ENCODE data around the gene MARK4.
"Not testable (repeated sequence)": the region's sequence is repeated elsewhere in the genome, so short reads cannot be mapped to it uniquely, and the experiment has no call there.

The MARK4 gene

DNA sequence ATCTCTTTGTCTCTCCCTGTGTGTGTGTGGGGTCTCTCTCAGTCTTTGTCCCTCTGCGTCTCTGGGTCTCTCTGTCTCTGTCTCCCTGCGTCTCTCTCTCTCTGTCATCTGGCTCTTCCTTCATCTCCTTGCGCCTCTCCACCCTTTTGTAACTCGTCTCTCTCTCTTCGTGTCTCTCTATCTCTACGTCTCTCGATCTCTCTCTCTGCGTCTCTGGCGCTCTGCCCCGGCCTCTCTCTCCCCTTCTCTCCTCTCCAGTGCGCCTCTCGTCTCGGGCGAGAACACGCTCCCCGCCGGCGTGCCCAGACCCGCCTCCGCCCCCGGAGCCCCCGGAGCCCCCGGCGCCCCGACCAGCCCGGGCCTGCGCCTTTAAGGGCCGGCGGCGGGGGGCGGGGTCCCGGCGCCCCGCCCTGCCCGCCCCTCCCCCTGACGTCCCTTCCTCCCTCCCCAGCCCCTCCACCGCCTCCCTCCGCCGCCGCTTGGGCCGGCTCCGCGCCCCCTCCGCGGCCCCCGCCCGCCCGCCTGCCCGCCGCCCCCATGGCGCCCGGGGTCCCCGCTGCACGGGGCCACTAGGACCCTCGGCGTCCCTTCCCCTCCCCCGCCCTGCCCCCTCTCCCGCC lies at the start of gene MARK4:
TSS of gene MARK4 (plus strand) at position 440 of the 620 bp plus-strand sequence. CDS start 318 bp downstream, outside the sequence.
- DNase-seq: peak; percentile 42

DNA sequence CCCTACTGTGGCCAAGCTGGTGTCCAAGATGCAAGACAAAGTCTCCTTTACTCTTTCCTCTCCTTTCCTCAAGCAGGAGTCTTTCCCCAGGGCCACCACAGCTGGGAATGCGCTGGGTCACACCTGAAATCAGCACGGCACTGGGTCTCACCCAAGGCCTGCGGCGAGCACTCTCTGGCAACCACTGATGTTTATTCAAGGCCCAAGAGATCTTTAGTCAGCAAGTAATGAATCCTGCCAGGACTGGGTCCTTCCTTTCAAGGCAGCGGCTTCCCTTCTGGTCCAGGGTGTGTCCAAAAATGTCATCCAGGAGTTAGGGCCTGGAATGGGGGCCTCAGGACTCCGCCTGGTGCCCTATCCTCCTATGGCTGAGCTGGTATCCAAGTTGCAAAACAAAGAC lies 48.4 kb upstream of the MARK4 start:
- no peak for DNase-seq

DNA sequence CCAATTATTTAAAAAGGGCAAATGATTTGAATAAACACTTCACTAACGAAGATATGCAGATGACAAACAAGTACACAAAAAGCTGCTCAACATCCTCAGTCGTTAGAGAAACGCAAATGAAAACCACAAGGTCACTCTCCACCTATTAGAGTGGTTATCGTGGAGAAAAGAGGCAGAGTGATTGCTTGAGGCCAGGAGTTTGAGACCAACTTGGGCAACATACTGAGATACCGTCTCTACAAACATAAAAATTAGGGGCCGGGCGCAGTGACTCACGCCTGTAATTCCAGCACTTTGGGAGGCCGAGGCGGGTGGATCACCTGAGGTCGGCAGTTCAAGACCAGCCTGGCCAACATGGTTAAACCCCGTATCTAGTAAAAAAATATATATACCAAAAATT lies 45.3 kb upstream of the MARK4 start:
- no peak for DNase-seq

DNA sequence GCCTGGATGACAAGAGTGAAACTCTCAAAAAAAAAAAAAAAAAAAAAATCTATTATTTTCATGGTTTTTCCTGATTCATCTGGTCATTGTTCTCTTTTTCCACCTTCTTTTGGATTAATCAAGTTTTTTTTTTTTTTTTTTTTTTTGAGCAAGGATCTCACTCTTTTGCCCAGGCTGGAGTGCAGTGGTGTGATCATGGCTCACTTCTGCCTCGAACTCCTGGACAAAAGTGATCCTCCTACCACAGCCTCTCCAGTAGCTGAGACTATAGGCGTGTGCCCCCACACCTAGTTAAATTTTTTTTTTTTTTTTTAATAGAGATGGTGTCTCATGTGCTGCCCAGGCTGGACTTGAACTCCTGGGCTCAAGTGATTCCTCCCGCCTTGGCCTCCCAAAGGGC lies 44.7 kb upstream of the MARK4 start:
- DNase-seq: no peak

DNA sequence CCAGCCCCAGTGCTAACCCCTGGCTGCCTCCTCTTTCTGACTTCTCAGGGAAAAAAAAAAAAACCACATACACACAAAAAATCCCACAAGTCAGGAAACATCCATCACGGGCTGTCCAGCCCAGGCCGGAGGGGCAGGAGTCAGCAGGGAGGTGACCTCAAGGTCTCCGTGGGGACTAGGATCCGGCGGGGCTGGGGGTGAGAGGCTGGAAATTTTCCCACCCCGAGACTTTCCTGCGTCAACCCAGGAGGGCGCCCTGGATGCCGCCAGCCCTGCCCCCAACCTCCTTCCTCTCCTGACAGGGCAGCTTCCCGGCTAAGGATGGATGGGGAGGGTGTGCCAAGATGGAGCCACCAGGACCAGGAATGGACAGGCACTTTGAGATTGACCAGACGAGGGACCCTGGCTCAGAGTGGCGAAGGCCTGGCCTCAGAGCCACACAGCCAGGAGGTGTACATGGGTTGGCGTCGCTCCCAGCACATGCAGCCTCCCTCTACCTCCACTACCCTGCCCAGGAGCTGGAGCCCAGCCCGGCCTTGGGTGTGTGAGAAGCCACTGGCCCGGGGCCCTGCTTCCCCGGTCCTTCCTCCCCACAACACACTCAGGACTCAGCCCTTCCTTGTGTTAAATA lies 39.2 kb upstream of the MARK4 start:
- no peak for DNase-seq

DNA sequence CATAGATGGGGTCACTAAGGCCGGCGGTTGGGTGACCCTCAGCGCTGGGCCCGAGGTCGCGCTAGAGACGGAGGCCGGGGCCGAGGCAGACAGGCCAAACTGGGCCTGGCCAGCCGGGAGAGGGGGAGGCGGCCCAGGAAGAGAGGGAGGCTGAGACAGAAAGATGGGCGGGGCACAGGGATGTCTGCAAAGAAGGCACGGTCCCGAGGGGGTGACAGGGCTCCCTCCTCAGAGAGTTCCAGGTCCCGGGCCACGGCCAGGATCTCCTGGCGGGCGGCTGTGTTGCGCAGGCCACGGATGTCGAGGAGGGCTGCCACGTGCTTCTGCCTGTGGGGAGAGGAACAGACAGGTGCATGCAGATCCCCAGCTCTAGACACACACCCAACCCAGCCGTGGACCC lies 38.0 kb upstream of the MARK4 start:
- DNase-seq: no peak

DNA sequence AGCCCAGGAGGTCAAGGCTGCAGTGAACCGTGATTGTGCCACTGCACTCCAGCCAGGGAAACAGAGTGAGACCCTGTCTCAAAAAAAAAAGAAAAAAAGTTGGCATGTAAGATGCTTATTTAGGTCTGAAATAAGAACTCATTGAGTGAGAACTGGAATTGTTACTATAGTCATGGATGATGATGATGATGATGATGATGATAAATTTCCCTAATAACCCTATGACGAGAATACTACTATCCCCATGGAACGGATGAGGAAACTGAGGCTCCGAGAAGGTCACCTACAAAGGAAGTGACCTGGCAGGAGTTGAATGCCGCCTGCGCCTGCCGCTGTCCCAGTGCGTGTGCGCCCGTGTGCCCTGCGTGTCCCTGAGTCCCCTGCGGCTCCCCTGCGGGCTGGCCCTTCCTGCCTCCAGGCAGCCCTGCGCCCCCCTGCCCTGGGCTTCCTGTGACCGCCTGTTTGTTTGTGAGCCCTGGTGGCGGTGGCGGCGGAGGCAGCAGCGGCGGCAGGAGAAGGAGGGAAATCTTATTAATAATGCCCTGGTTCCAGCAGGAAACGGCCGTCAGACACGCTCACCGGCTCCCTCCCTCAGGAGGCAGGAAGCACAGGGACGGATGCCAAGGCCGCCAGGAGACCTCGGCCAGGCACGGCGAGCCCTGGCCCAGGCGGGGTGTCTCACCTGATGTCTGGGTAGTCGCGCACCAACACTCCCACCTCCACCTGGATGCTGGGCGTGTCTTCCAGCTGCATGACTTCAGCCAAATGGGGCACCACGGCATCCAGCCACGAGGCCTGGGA lies 35.5 kb upstream of the MARK4 start:
- no peak for DNase-seq

DNA sequence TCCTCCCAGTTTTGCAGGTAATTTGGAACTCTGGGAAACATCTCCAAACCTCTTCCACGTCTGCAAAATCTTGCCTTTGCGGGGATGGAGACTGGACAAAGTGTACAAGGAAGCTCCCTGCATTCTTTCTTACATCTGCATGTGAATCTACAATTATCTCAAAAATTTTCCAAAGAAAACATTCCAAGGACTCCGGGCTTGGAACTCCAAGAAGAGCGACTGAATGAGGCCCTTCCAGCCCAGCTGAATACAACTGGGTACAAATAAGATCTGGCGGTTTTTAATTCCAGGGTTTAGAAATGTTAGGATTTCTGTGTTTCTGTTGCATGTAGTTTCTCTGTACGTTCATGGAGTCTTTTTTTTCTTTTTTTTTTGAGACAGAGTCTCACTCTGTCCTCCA lies 34.4 kb upstream of the MARK4 start:
- no peak for DNase-seq

DNA sequence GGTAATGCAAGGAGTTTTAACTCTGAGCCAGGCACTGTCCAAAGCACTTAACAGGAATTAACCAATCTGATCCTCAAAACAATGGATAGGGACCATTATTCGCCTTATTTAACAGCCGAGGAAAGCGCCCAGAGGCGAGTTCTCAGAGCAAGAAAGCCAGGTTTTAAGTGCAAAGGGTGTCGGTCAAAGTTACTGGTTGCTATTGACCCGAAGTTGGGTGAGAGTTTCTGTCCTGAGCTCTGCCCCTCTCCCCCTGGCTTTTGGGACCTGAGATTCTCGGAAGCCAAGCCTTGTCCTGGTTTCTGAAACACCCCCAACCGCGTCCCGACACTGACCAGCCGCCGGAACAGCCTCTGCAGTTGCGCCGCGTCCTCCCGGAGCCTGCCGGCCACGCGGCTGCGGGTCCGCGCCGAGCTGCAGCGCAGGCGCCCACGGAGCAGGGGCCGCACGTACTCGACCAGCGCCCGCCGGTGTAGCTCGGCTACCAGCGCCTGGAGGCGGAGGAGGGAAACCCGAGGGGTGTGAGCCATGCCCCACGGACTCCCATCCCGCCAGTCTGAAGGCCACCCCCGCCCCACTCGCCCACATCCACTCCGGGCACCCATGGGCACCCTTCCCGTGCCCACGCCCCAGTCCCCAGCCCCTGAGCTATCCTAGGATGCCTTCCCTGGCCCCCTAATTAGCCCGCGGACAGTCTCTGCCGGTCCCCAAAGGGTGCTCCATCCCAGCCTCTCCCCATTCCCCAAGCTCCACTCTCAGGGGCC lies 33.7 kb upstream of the MARK4 start:
- DNase-seq: no peak

DNA sequence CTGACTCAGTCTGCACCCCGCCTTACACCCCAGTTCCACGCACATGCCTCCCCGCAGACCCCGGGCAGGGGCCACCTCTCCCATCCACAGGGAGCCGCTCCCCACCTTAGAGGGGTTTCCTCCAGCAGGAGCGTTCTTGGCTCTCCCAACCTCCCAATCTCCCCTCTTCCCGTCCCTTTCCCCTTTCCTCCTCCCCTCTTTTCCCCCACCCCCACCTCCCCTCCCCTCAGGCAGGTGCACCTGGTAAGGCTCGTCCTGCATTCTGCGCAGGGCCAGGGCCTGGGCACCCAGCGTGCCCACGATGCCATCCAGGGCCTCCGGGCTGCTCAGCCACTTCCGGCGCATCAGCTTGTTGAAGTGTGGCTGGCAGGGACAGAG lies 33.1 kb upstream of the MARK4 start:
- DNase-seq: no peak

DNA sequence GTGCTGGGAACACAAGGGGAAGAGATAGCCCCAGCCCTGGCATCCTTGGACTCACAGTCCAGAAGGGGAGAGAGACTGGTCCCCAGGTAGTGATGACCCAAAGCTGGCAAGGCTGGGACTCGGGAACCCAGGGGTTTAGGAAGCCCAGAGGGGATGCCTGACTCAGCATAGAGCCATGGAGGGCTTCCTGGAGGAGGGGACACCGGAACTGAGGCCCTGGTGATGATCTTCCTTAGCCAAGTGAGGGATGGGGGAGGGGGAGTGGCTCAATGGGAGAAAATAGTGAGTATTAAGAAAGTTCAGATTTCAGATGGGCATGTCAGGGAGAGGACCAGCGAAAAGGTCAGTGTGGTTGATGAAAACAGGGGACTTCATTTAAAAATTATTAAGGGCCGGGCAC lies 32.6 kb upstream of the MARK4 start:
- DNase-seq: no peak

DNA sequence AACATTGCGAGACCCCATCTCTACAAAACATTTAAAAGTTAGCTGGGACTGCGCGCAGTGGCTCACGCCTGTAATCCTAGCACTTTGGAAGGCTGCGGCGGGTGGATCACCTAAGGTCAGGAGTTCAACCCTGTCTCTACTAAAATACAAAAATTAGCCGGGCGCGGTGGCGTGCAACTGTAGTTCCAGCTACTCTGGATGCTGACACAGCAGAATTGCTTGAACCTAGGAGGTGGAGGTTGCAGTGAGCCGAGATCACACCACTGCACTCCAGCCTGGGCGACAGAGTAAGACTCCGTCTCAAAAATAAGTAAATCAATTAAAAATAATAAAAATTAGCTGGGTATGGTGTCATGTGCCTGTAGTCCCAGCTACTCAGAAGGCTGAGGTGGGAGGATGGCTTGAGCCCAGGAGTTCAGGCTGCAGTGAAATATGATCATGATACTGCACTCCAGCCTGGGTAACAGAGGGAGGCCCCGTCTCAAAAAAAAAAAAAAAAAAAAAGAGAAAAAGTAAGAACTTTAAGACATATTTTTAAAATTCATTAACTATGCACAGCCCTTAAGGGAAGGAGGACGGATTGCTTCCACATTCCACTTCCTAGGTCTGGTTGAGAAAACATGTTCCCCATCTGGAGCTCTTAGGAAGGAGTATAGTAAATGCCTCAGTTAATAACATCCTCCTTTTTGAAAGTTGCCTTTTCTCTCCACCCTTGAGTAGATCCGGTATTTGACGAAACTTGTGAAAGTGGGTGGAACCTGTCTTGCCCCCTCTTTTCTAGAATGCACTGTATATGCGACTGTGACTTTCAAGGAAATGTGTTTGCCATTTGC lies 31.9 kb upstream of the MARK4 start:
- DNase-seq: no peak

DNA sequence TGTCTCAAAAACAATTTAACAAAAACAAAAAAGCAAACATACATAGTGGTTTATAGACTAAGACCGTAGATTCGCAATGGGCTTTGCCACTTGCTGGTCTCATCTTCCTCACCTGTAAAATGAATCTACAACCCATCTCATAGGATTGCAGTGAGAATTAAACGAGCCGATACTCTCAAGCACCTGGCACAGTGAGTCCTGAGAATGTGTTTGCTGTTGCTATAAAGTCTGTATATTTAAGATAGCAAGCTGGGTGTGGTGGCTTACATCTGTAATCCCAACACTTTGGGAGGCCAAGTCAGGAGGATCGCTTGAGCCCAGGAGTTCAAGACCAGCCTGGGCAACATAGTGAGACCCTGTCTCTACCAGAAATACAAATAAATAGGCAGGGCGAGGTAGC lies 28.3 kb upstream of the MARK4 start:
- DNase-seq: no peak

DNA sequence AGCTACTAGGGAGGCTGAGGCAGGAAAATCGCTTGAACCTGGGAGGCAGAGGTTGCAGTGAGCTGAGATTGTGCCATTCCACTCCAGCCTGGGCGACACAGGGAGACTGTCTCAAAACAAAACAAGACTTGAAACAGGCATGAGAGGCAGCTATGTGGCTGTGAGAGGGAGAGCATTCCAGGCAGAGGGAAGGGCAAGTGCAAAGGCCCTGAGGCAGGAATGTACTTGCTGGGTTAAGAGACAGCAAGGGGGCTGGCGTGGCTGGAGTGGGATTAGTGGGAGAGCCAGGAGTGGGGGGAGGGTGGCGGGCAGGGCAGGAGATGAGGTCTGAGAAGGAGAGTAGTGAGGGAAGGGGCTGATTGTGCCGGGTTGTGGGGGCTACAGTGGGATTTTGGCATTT lies 27.2 kb upstream of the MARK4 start:
- DNase-seq: no peak

DNA sequence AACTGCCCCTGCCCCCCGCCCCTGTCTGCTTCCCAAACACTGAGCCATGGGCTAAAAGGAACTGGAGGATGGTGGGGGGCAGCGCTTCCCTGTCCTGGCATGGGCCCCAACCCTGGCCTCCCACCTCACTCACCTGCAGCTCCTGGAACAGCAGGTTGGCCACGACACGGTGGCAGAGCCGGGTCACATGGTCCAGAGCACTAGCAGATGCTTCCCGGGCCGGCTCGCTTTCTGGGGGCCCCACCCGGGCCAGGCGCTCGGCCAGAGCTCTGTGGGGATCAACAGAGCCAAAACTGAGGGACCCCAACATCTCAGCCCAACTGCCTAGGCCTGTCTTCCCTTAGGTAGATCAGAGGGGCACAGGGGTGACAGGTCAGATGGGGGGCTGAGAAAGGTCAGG lies 26.4 kb upstream of the MARK4 start:
- no peak for DNase-seq

DNA sequence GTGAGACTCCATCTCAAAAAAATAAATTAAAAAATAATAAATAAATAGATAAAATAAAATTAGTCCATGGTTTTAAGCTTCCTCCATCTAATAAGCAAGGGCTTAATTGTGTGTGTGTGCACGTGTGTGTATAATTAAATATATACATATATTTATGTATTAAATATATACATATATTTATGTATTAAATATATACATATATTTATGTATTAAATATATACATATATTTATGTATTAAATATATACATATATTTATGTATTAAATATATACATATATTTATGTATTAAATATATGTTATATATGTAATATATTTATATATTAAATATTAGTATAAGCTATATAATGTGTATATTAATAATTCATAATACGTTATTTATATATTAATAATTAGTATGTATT lies 22.0 kb upstream of the MARK4 start:
- DNase-seq: not testable (repeated sequence)

DNA sequence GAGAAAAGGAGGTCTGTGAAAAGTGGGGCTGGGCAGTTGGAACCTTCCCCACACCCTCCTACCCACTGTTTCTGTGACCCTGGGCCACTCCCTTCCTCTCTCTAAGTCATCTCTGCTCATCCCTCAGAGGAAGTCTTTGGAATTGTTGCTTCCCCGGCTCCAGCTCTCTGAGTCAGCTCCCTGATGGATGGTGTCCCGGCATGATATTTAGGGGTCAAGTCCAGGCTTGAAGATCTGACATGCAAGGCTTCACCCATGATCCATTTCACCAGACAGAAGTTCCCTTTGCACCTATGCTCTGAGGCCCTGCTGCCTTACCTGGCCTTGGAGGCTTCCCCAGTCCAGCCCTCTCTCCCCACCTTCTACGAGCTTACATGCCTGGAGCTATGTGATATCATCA lies 19.2 kb upstream of the MARK4 start:
- no peak for DNase-seq

DNA sequence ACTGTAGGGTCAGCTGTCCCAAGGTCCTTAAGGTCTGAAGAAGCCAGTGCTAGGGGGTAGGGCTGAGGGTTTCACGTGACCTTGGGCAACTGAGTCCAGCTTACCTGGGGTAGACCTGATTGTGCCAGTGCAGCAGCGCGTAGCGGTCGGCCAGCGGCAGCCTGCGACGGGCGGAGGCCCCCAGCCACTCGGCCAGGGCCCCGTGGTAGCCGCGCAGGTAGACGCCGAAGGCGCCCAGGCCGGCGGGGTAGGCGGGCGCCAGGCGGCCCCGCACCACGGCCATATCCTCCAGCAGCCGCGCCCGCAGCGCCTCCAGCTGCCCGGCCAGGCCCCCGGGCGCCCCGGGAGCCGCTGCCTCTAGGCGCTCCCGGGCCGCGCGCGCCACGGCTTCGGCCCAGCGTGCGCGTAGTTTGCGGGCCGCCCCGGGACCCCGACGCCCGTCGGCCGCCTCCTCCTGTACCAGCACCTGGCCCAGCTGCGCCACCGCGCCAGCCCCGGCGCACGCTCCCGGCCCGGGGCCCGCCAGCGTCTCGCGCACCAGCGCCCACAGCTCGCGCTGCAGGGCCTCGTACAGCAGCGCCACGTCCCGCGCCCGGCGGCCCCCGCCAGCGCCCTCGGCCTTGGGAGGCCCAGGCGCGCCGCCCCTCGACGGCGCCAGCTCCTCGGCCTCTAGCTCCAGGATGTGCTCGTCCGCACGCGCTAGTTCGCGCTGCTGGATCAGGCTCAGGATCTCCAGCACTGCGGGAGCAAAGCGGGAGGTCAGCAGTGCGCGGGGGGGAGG lies 16.8 kb upstream of the MARK4 start:
- DNase-seq: no peak

DNA sequence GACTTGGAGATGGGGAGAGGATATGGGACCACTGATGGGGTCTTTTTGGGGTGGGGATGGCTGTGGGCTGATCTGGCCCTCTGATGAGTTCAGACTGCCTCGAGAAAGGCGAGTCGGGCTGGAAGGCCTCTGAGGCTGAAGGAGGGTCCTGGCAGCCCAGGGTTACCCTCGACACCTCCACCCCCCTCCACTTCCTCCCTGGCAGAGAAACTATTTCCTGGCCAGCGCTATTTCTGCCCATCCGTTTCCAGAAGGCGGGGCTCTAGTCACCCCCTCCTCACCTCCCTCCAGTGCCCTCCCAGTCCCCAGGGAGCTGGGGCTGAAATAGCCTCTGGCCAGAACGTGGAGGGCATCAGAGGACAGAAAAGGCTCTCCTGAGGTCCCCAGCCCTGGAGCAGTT lies 15.6 kb upstream of the MARK4 start:
- DNase-seq: no peak

DNA sequence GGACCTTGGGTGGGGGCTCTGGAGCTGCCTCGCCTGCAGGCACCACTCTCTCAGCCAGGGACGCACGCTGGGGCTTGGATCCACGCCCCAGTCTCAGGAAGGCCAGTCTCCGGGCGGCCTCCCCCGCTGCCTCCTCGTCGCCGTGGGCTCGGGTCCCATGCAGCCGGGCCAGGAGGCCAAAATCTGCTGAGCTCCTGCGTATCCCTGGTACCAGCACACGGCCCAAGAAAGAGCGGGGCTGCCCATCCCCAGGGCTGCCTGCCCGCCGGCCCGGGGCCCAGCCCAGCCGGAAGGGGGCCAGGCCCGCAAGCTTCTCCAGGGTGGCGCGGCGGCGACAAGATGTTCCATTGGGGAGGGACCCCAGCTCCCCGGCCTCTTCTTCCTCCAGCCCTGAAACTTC lies 12.5 kb upstream of the MARK4 start:
- no peak for DNase-seq

DNA sequence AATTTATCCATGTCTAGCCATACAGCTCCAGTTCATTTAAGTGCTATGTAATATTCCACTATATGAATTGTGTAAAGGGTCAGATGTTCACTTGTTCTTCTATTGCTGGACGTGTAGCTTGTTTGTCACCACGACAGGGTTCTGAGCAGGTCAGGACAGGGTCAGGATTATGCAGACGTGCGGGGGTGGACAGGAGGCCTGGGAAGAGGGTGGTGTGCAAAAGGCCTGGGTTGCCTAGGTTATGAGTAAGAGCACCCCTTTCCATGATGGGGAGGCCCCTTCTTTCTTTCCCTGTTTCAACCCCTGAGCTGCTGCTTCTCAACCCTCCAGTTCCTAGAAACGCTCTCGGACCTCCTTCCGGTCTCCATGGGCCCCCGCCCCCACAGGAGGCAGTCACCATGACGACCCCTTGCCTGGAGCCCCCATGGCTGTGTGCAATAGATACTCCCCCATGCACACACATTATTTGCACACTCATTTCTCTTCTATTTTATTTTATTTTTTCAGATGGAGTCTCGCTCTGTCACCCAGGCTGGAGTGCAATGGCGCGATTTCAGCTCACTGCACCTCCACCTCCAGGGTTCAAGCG lies 7.8 kb upstream of the MARK4 start:
- no peak for DNase-seq

Data from activated gamma-delta T cell treated with Interleukin-2 at 50 U/mL for 16 hours (primary cell).